ENCODE data around the gene OR56A5. TPM values are rescaled to one million over a fixed set of nuclear protein-coding genes. Genes with fewer than 3 reads are reported as not detected.
"Not testable (repeated sequence)": the region's sequence is repeated elsewhere in the genome, so short reads cannot be mapped to it uniquely, and the experiment has no call there.

Gene OR56A5, protein sequence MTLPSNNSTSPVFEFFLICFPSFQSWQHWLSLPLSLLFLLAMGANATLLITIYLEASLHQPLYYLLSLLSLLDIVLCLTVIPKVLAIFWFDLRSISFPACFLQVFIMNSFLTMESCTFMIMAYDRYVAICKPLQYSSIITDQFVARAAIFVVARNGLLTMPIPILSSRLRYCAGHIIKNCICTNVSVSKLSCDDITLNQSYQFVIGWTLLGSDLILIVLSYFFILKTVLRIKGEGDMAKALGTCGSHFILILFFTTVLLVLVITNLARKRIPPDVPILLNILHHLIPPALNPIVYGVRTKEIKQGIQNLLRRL
- not detected for total RNA-seq
- long read RNA-seq = 0 reads

DNA sequence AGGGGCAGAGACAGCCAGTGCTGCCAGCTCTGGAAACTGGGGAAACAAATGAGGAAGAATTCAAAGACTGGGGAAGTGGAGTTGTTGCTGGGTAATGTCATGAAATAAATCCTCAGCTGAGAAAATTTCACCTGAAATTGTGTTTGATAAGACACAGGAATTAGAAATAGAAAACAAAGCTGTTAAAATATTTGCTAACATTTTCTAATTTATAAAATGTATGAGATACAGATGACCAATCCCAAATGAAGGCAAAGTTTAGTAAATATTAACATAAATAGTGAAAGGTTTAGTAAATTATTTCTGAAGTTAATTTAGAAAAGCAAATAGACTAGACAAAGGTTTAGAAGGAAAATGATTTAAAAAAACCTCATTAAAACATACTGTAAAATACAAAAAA, at the start of gene OR56A5:
OR56A5 (minus strand) TSS at position 101 of the 400 bp plus-strand sequence; CDS start at position 101, 0 bp downstream.
- intact Hi-C loops (cut with DNase I, micrococcal nuclease) = no loop called here
- ATAC-seq (no peak), DNase-seq (no peak)

DNA sequence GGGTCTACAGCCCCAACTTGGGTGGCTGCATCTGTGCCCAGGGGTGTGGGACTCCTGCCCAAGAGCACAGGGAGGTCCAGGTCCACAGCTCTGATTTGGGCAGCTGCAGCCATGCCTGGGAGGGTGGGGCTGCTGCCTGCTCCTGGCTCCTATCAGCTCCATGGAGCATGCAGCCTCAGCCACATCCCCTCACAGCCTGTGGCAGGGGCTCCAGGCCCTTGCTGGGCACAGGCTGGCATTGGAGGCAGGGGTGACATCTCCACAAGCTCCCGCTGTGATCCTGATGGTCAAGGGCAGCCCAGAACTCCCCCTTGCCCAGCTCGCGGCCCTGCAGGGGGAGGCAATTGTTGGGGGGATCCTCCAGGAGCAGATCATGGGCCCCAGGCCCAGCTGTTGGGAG, 44.7 kb upstream of the OR56A5 start:
- intact Hi-C loops (cut with DNase I, micrococcal nuclease) = no loop called here
- DNase-seq (no peak), ATAC-seq (no peak)

DNA sequence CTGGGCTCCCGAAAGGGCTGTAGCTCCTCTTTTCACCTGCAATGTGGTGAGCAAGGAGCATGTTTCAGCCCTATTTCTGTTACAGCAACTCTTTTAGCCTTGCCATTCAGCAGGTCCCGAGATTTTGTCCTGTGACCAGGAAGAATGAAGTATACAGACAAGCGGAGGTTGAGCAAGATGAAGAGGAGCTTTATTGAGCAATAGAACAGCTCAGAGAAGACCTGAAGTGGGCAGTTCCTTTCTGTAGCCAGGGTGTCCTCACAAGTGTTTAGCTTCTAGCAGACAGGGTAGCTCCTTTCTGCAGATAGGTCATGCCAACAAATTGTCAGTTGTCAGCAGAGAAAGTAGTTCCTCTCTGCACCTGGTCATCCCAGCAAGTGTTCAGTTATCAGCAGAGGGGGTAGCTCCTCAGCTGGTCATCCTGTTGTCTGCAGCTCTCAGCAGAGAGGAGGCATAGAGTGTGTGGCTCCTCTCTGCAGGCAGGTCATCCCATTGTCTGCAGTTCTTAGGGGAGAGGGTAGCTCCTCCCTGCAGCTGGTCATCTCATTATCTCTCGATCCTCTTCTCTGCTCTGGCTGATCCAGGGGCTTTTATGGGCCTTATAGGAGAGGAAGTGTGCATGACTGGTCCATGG, 43.9 kb upstream of the OR56A5 start:
- DNase-seq (no peak), ATAC-seq (no peak)
- intact Hi-C loops (cut with DNase I, micrococcal nuclease) = no loop called here

DNA sequence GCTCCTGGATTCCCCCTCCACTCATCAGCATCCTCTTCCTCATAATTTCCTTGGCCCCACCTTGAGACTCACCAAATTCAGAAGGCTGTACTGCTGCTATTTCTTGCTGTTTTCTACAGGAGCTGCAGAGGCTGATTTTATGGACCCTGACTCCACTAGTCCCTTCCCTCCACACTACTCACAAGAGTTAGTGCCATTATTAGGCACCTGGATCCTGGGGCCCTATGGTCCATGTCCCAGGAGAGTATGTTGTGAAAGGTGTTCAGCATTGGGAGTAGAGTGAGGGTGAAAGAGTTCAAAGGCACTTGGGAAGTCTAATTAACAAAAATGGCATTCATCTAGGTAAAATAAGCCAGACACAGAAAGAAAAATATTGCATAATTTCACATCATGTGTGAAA, 38.6 kb upstream of the OR56A5 start, which contains the start of gene OR56A4:
OR56A4 (minus strand) TSS at position 101 of the 400 bp plus-strand sequence. CDS start 3,954 bp downstream, outside the sequence.
- intact Hi-C loops (cut with DNase I, micrococcal nuclease) = no loop called here
- ATAC-seq (no peak), DNase-seq (no peak)

DNA sequence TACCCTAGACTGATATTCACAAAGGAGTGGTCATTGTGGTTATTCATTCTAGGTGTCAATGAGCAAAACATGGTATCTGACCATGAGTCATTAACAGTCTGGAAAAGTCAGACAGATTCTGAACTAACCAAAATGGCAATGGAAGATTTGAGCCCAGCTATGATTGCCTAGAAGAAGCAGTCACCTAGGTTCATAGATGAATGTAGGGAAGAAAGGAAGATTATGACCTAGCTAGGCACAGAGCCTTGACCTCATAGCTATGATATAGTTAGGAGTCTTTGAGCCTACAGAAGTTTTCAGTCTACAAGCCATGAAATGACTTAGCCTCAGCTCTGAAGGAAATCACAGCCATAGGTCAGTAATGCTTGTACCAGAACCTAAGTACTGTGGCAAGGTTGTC, 38.1 kb upstream of the OR56A5 start:
- intact Hi-C loops (cut with DNase I, micrococcal nuclease) = no loop called here
- ATAC-seq (no peak), DNase-seq (no peak)

DNA sequence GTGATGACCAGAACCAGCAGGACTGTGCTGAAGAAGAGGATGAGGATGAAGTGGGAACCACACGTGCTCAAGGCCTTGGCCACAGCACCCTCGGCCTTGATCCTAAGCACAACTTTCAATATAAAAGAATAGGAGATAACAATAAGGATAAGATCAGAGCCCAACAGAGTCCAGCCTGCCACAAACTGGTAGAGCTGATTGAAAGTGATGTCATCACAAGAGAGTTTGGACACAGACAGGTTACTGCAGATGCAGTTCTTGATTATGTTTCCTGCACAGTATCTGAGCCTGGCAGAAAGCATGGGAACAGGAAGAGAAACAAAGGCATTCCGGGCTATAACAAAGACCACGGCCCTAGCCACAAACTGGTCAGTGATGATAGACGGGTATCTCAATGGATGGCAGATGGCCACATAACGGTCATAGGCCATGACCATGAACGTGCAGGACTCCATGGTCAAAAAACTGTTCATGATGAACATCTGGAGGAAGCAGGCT, 34.0 kb upstream of the OR56A5 start:
- intact Hi-C loops (cut with DNase I, micrococcal nuclease) = no loop called here
- DNase-seq (no peak), ATAC-seq (no peak)

DNA sequence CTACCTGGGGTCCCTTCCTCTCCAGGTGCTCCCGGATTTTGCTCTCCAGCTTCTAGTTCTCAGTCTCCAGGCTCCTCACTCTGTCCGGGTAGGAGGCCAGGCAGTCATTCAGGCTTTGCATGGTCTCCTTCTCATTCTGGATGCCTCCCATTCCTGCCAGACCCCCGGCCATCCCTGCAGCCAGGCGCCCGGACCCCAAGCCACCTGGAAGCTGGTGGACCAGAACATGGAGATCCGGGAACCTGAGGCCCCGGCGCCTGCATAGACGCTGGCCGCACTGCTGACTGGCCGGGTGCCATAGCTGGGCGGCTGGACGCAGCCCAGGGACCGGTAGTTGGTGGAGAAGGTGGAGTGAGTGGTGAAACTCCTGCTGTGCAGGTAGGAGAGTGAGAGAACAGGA, 26.5 kb upstream of the OR56A5 start:
- DNase-seq (no peak), ATAC-seq (no peak)
- intact Hi-C loops (cut with DNase I, micrococcal nuclease) = no loop called here

DNA sequence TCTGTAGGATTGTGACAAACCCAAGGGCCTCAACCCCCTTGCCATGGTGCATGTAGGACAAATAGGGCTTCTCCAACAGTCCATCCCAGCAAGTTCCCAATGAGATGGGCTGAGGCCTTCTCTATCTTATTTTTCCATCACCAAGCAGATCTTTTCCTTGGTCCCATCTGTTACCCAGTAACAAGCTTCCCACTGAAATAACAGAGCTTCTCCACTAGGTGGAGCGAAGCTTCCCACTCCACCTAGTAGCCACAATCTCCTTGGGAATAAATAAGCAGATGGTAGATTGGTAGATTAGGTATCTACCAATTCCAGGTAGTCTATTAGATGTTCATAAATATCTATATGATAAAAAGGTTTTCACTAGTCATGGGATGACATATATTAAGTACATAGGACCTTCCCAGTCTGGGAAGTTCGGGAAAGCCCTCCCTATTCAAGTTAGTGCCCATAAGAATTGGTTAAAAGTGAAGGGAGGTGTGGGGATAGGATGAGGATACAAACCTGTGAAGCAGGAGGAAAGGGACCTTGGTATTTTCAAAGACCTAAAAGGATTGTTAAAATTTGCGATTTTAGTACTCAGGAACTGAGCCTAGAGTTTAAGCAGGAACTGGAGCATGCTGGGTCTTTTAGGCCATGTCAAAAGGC, 24.4 kb upstream of the OR56A5 start:
- peak; percentile 42 for ATAC-seq
- DNase-seq = no peak
- intact Hi-C loops (cut with DNase I, micrococcal nuclease) = no loop called here

DNA sequence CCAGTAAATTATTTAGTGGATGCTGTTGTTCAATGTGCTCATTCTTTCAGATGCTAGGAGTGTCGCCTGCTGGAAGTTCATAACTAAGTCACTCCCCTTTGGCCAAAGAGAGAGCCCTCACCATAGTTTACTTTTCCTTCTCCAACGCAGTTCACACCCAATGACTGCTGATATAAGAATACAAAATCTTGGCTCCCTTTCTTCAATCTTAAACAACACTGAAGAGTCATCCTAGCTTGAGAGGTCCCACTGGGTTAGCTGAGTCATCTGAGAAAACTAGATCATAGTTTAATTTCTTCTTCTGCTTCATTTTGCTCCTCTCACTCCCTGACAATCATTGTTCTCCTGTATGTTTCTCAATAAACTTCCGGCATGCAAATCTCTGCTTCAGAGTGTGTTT, 23.9 kb upstream of the OR56A5 start:
- DNase-seq (no peak), ATAC-seq (no peak)
- intact Hi-C loops (cut with DNase I, micrococcal nuclease) = no loop called here

DNA sequence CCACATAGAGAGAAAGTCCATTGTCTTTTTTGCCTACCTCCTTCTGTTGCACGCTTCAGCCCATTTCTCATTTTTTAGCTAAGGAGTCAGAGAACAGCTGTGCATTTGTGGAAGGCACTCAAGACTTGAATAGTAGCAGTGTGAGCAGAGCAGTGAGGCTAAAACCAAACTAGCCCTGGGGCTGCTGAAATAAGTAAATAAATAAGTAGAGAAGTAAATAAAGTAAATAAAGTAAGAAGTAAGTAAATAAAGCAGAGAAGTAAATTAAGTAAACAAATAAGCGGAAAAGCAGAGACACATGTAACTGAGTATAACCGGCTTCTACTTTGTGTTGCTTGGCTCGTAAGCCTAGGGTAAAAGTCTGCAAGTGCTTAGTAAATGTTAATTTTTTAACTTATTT, 20.9 kb upstream of the OR56A5 start:
- intact Hi-C loops (cut with DNase I, micrococcal nuclease) = no loop called here
- DNase-seq = no peak
- ATAC-seq = no peak

DNA sequence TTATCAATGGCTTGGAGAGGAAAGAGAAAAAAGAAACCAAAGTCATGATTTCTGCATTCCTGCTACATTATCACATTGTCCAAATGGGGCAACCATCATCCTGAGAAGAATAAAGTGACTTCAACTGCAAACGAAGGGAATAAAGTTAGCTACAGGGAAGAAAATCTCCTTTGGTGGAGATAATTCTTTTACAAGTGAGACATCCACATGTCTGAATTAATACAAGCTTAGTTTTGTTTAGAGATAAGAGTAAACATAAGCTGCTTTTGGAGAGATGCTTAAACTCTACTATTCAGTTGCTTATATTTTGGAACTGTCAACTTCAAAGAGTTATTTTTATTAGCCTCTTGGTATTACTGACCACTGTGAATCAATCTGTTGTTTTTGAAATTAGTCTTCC, 18.6 kb upstream of the OR56A5 start, which contains the start of gene OR52L1:
OR52L1 (minus strand) TSS at position 101 of the 400 bp plus-strand sequence; CDS start at position 46, 55 bp downstream.
- intact Hi-C loops (cut with DNase I, micrococcal nuclease) = no loop called here
- DNase-seq (no peak), ATAC-seq (no peak)

DNA sequence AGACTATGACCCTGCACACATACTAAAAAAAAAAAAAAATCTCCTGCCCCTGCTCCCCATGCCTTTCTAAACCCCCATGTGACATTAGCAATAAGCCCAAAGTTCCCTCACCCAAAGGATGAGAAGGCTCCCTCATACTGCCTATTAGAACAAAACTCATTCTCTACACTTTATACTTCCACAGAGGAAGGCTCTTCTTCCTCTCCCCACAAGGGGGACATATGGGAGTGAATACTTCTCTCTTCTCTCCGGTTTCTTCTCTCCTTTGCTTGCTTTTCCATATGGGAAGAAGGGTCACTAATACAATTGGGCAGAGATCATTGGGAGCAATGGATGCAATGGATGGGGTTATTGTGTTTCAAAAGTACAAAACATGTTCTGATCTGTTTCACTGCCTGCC, 15.1 kb upstream of the OR56A5 start:
- DNase-seq = no peak
- intact Hi-C loops (cut with DNase I, micrococcal nuclease) = no loop called here
- ATAC-seq = no peak

DNA sequence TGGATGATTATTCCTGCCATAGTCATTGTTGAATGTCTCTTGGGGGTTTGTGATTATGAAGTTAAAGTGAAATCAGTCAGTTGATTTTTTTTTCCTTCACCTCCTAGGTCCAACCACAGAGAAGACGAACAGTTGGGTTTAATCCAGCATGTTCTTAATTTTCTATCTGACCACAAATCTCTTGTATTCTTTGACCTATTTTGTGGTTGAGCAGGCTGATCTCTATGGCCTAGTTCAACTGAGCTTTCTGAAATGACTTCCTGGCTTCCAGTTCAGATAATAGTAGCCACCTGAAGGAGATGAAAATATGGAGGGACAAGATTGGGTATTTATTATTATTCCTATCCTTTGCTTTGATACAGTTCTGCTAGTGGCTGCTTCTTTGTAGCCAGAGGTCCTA, 5.2 kb upstream of the OR56A5 start:
- intact Hi-C loops (cut with DNase I, micrococcal nuclease) = no loop called here
- DNase-seq (no peak), ATAC-seq (no peak)

DNA sequence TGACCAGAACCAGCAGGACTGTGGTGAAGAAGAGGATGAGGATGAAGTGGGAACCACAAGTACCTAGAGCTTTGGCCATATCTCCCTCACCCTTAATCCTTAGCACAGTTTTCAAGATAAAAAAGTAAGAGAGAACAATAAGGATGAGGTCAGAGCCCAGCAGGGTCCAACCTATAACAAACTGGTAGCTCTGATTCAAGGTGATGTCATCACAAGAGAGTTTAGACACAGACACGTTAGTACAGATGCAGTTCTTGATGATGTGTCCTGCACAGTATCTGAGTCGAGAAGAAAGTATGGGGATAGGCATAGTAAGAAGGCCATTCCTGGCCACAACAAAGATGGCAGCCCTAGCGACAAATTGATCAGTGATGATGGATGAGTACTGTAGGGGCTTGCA, 586 bp downstream of the OR56A5 start:
- ATAC-seq (no peak), DNase-seq (no peak)
- intact Hi-C loops (cut with DNase I, micrococcal nuclease) = no loop called here

DNA sequence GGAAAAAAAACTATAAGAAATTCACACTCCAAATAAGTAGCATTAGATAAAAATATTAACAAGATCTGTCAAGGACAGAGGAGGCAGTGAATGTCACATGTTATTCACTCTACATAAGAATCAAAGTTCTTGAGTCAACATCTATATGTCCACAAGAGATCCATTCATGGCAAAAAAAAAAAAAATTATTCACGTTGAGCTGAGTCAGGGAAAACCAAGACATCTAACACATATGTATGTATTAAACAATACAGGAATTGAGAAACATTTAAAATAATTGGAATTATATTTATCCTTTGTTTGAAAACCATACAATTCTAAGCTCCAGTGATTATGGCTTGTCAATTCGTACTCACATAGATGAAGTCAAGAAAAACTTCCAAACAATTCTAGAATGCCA, 1.3 kb downstream of the OR56A5 start:
- no peak for ATAC-seq
- no peak for DNase-seq
- intact Hi-C loops (cut with DNase I, micrococcal nuclease) = no loop called here

DNA sequence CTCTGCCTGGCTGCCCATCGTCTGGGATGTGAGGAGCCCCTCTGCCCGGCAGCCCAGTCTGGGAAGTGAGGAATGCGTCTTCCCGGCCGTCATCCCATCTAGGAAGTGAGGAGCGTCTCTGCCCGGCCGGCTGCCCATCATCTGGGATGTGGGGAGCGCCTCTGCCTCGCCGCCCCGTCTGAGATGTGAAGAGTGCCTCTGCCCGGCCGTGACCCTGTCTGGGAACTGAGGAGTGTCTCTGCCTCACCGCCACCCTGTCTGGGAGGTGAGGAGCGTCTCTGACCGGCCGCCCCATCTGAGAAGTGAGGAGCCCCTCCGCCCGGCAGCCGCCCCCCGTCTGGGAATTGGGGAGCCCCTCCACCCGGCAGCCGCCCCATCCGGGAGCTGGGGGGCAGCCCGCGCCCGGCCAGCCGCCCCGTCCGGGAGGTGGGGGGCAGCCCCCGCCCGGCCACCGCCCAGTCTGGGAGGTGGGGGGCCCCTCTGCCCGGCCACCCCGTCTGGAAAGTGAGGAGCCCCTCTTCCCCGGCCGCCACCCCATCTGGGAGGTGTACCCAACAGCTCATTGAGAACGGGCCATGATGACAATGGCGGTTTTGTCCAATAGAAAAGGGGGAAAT, 7.5 kb downstream of the OR56A5 start:
- DNase-seq; intact Hi-C loops (cut with DNase I, micrococcal nuclease); ATAC-seq: not testable (repeated sequence)

DNA sequence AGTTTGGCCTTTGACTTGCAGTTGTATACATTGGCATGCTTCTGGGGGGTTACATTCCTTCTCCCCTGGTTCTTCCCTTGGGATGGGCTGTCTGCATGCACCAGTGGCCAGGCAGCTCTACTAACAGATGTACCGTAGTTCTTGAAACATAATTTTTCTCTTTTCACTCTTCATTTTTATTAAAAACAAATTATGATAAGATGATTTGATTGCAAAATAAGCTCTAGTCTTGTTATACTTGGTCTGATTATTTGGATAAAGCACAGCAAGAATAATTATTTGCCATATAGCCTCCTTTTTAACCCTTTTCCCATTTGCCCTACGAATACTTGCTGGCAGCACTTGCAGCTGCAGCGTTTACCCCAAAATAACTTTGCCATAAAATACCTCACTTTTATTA, 12.7 kb downstream of the OR56A5 start:
- DNase-seq (no peak), ATAC-seq (no peak)
- intact Hi-C loops (cut with DNase I, micrococcal nuclease) = no loop called here

DNA sequence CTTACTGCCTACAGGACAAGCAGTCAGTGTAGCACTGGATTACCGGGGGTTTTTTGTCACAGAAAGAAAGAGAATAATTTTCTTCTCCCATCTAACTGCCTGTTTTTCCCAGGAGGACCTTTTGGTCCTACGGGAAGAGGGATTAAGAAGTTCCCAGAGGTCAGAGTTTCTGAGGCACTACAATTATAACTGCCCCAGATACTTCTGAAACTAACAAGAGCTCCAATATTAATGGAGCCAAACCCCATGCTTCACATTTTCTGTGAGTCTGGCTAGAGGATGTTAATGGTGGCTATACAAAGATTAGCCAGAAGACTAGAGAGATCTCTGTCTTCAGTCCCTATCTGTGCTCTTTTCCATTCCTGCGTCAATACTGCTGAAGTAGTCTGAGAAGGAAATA, 26.3 kb downstream of the OR56A5 start, which contains the start of gene OR56A3:
OR56A3 (plus strand) TSS at position 301 of the 400 bp plus-strand sequence. CDS start 5,096 bp downstream, outside the sequence.
- intact Hi-C loops (cut with DNase I, micrococcal nuclease) = no loop called here
- ATAC-seq = no peak
- DNase-seq = no peak

DNA sequence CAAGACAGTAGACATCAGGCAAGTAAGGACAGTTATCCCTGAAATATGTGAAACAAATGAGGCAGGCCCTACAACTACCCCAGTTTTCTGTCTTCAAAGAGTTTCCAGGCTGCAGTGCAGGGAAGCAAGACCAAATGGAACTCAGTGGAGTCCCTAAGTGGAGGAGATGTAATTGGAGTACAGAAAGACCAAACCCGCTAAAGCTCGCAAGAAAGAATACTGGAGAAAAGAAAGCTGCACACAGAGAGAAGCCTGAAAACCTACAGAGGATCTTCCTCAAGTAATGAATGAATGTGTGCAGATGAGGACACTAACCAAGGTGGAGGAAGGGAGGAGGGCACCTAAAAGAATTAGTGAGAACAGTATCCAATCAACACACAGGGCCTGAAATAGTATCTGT, 27.5 kb downstream of the OR56A5 start:
- DNase-seq = no peak
- no peak for ATAC-seq
- intact Hi-C loops (cut with DNase I, micrococcal nuclease) = no loop called here
